Spleen (tissue), 7 donors: ENCODE data around the gene TOR1B.

Source experiments
- CTCF ChIP-seq, 11 experiments: fragments of 200-600 bp in 7 of 11; fragments of 450-650 bp in 4 of 11; sonication (generic) in 4 of 11; IDR thresholded peaks in 8 of 11; conservative IDR thresholded peaks in 3 of 11; 1 replicate in 7 of 11; 2 replicates in 4 of 11; pipeline versions ENCODE4 v1.4.0 to v1.8.0; 2016 to 2021; ENCODE audit warnings: antibody characterized with exemption in 11 of 11, inconsistent platforms in 4 of 11, mild to moderate bottlenecking in 1 of 11
- POLR2A ChIP-seq, 3 donors: fragments of 450-650 bp; IDR thresholded peaks; one replicate each; pipeline ENCODE4 v1.5.1; 2017; ENCODE audit warnings: antibody characterized with exemption in 3 of 3, mild to moderate bottlenecking in 1 of 3
- POLR2AphosphoS5 ChIP-seq, 3 donors: sonication (generic); formaldehyde crosslinking; IDR thresholded peaks; one replicate each; pipeline ENCODE4 v1.5.1; 2017; ENCODE audit warnings: antibody characterized with exemption in 3 of 3
- donor health status: DM: no; HTN: no; CAD: no; lungs with moderate emphysema.
- donor health status: DM: no; HTN: no; CAD: no.
- donor health status: DM: no; HTN: no; CAD: no.

- TF ChIP-seq CTCF (IDR thresholded peaks at IDR 0.05 in 8 of 11, conservative IDR thresholded peaks at IDR 0.05 in 3 of 11) (no peak), POLR2A (IDR thresholded peaks at IDR 0.05) (no peak), POLR2AphosphoS5 (IDR thresholded peaks at IDR 0.05) (no peak)
Observed at GRCh38 chr9:129757045-129757444, 45.9 kb upstream of the TOR1B start.
